Progenitor cell of endocrine pancreas (in vitro differentiated cells): ENCODE data around the gene APH1B. TPM values are rescaled to one million over a fixed set of nuclear protein-coding genes. Genes with fewer than 3 reads are reported as not detected.

ENCODE experiments used
- DNase-seq: peaks from one replicate; pipeline ENCODE4 v3.0.0; 2021; ENCODE audit warnings: low spot score; ENCODE audit not compliant: unreplicated experiment
- H3K27ac Mint-ChIP-seq: 2 replicates; pipeline ENCODE4 v1.8.0; 2021; ENCODE audit warnings: mild to moderate bottlenecking, moderate library complexity, mixed read lengths
- H3K27me3 Mint-ChIP-seq: 2 replicates; pipeline ENCODE4 v1.8.0; 2021; ENCODE audit warnings: mixed read lengths
- H3K36me3 Mint-ChIP-seq: 2 replicates; pipeline ENCODE4 v1.8.0; 2022; ENCODE audit warnings: mixed read lengths; ENCODE audit not compliant: insufficient read depth
- H3K4me1 Mint-ChIP-seq: 2 replicates; pipeline ENCODE4 v1.8.0; 2021; ENCODE audit warnings: low read depth, mixed read lengths
- H3K4me3 Mint-ChIP-seq: 2 replicates; pipeline ENCODE4 v1.8.0; 2021; ENCODE audit warnings: low read depth, mild to moderate bottlenecking, moderate library complexity, mixed read lengths
- H3K9me3 Mint-ChIP-seq: 2 replicates; pipeline ENCODE4 v1.8.0; 2021; ENCODE audit warnings: low read depth, mixed read lengths
- total RNA-seq: library from RNA; stranded (reverse); gene quantifications from 2 replicates; pipeline ENCODE4 v1.2.1, GENCODE V29; 2021
- TF ChIP-seq, protein P1 (sequence below): fragments of 200-600 bp; sonication (generic); IDR thresholded peaks from one replicate; pipeline ENCODE4 v1.5.0; 2021; ENCODE audit warnings: antibody characterized with exemption, mild to moderate bottlenecking; ENCODE audit not compliant: unreplicated experiment

APH1B gene
- total RNA-seq, 1 donor from 2014 or later: 17.6 TPM

DNA sequence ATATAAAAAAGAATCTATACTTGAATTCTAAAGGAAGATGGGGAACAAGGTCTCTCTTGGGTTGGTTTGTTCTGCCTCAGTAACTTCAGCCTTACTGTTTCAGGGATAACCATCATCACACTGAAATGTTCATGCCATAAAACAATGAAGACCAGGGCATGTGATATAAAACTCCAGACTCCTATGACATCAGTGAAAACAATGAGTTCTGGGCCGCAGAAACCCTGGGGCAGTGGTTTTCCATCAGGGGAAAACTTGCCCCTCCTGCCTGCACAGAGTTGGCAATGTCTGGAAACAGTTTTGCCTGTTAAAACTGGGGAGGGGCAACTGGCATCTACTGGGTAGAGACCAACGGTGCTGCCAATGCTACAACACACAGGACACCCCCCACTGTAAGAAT, 57.4 kb downstream of the APH1B start:
- TF ChIP-seq, protein P1, sequence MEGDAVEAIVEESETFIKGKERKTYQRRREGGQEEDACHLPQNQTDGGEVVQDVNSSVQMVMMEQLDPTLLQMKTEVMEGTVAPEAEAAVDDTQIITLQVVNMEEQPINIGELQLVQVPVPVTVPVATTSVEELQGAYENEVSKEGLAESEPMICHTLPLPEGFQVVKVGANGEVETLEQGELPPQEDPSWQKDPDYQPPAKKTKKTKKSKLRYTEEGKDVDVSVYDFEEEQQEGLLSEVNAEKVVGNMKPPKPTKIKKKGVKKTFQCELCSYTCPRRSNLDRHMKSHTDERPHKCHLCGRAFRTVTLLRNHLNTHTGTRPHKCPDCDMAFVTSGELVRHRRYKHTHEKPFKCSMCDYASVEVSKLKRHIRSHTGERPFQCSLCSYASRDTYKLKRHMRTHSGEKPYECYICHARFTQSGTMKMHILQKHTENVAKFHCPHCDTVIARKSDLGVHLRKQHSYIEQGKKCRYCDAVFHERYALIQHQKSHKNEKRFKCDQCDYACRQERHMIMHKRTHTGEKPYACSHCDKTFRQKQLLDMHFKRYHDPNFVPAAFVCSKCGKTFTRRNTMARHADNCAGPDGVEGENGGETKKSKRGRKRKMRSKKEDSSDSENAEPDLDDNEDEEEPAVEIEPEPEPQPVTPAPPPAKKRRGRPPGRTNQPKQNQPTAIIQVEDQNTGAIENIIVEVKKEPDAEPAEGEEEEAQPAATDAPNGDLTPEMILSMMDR: no peak
- no peak overlapping the region for H3K4me3 Mint-ChIP-seq
- no peak overlapping the region for H3K27ac Mint-ChIP-seq
- no peaks in the 10 kb centered on the region for H3K36me3 Mint-ChIP-seq
- H3K4me1 Mint-ChIP-seq: no peaks in the 10 kb centered on the region
- no peaks in the 10 kb centered on the region for H3K9me3 Mint-ChIP-seq
- peaks cover 25% of the 10 kb centered on the region for H3K27me3 Mint-ChIP-seq
- no peak for DNase-seq

DNA sequence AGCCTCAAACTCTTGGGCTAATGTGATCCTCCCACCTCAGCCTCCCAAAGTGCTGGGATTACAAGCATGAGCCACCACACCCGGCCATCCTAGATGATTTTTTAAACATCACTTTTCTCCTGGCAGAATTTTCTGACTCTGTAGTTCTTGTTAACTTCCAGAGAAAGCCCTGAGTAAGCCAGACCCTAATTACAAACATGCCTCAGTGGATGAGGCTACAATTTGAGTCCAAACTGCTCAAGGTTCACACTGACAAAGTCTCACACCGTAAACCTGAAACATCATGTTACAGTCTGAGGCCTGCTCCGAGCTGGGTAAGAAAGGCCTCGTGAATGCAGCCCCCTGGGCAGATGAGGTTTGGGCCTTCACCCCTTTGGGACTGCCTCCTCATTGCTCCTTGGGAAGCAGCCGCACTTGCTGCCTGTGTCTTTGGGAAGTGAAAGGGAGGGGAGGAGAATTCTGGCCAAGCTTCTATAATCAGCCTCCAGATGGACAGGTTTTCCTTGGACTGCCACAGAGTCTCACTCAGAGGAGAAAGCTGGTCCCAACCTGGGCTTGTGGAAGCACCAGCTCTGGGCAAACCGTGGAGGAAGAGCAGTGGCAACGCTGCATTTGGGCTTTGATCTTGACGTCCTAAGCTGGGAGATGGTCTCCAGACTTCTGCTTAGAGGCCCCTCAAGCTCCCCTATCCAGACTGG, 58.3 kb downstream of the APH1B start:
- no peak overlapping the region for H3K27ac Mint-ChIP-seq
- no peaks in the 10 kb centered on the region for H3K9me3 Mint-ChIP-seq
- TF ChIP-seq, protein P1: no peak
- peaks cover 26% of the 10 kb centered on the region for H3K27me3 Mint-ChIP-seq
- DNase-seq: no peak
- H3K4me3 Mint-ChIP-seq: no peak overlapping the region
- peaks cover 3% of the 10 kb centered on the region for H3K4me1 Mint-ChIP-seq
- no peaks in the 10 kb centered on the region for H3K36me3 Mint-ChIP-seq

DNA sequence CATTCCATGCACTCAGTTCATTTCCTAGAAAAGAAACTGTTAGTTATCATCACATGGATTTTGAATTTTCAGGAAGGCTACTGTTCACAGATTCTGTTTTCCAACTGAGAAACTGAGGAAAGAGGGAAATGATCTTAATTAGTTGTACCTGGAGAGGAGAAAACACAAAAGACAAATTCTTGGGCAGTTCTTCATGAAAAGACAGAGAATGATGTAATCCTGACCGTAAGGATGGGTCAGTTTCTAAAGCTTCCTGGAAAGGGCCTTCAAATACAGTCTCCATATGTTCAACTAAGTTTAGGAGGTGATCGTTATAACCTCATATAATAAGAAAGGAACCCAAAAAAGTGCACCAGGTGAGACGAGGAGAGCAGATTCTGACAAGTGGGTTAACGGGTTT, 59.6 kb downstream of the APH1B start:
- peaks cover 3% of the 10 kb centered on the region for H3K4me1 Mint-ChIP-seq

DNA sequence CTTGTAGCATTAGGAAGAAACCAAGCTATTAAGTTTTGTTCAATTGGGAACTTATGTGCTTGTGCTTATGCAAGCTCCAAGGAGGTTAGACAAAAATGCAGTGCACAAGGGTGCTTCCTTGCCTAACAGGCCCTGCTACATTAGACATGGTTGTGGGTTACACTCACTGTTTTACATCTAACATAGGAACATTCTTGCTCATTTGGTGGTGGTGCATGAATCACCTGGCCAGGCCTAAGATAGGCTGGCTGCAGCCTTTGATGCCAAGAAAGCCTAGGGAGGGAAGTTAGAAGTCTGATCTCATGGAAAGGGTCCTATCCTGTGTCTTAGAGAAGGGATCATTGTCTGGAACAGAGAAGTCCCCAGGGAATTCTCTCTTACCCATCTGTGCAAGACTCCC, 60.8 kb downstream of the APH1B start:
- no peak overlapping the region for H3K27ac Mint-ChIP-seq
- TF ChIP-seq, protein P1: no peak
- peaks cover 3% of the 10 kb centered on the region for H3K4me1 Mint-ChIP-seq

More for the DNA sequence above, 59.6 kb downstream of the APH1B start:
- Mint-ChIP-seq H3K36me3 (no peaks in the 10 kb centered on the region), H3K27ac (no peak overlapping the region), H3K4me3 (no peak overlapping the region), H3K27me3 (peaks cover 22% of the 10 kb centered on the region), H3K9me3 (no peaks in the 10 kb centered on the region)
- DNase-seq: no peak
- TF ChIP-seq, protein P1: no peak

DNA sequence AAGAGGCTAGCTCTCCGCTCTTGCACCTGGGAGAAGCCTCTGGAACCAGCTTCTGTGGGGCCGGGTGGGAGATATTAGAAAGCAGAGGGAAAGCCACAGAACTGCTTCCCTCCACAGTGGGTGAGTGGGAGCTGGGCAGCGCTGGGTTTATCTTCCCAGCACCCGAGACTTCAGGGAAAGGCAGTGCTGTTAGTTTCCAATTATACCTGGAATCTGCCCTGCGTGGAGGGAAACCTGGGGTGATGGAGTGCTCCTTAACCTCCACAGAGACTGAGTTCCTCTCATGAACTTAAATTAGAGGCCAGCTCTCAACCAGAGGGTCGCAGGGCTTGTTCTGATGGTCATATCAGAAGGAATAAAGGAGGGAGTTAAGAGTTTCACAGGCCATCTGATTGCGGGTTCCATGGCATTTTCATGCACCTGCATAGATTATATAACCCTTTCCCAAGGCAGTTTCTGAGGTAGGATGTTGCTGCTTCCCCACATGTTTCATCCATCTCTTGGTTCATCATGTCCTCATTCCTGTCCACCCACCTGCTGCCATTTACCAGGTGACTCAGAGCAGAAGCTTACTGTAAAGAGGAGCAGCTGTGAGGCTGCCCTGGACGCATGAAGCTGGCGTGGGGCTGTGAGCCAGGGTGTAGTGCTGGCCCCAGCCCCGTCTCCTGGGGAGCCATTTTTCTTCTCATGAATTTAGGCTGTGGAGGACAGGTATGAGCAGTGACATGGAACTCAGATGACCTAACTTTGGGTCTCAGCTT, 61.8 kb downstream of the APH1B start:
- Mint-ChIP-seq H3K27me3 (peaks cover 22% of the 10 kb centered on the region), H3K9me3 (no peaks in the 10 kb centered on the region), H3K36me3 (no peaks in the 10 kb centered on the region), H3K4me3 (no peak overlapping the region), H3K27ac (no peak overlapping the region), H3K4me1 (peaks cover 3% of the 10 kb centered on the region)
- TF ChIP-seq, protein P1: no peak
- DNase-seq: no peak

More for the DNA sequence above, 60.8 kb downstream of the APH1B start:
- Mint-ChIP-seq H3K36me3 (no peaks in the 10 kb centered on the region), H3K4me3 (no peak overlapping the region), H3K9me3 (no peaks in the 10 kb centered on the region), H3K27me3 (peaks cover 16% of the 10 kb centered on the region)
- no peak for DNase-seq
